AG04450 (cell line): Measurements from ENCODE around the gene BOD1. TPM values are rescaled to one million over a fixed set of nuclear protein-coding genes. Genes with fewer than 3 reads are reported as not detected.

Experiments used
- CTCF ChIA-PET: fragments of 300-600, 350-600 bp; formaldehyde crosslinking; extraction: SDS; loops from one replicate; lab custom pipeline; 2022; ENCODE audit warnings: antibody characterized with exemption, inconsistent platforms; lab: Charles Lee
- POLR2A ChIA-PET: fragments of 350-600 bp; formaldehyde crosslinking; extraction: SDS; loops from one replicate; lab custom pipeline; 2021; ENCODE audit warnings: antibody characterized with exemption, inconsistent platforms; lab: Yijun Ruan, JAX
- DNase-seq: peaks from one replicate; pipeline ENCODE4 v3.0.0-alpha.2; 2011; ENCODE audit warnings: low read depth, low spot score
- H3K27ac ChIP-seq: one replicate; pipeline ENCODE4 v1.5.1; 2012; ENCODE audit warnings: low read depth, low read length, control low read depth
- H3K27me3 ChIP-seq: one replicate; pipeline ENCODE4 v1.6.0; 2012; ENCODE audit warnings: low read length; ENCODE audit not compliant: control insufficient read depth, insufficient read depth
- H3K4me3 ChIP-seq: 2 replicates; pipeline ENCODE4 v1.5.1; 2011; ENCODE audit warnings: mild to moderate bottlenecking, low read depth, low read length, control low read depth
- H3K9me3 ChIP-seq: 2 replicates; pipeline ENCODE4 v1.5.1; 2012; ENCODE audit warnings: low read length; ENCODE audit not compliant: control insufficient read depth, insufficient read depth
- CTCF ChIP-seq: IDR thresholded peaks from 2 replicates; pipeline ENCODE4 v1.5.1; 2011; ENCODE audit warnings: low read depth, low read length, control low read depth, inconsistent platforms
- polyA plus RNA-seq: library from polyadenylated mRNA; depleted of rRNA; stranded (reverse); fragments of >200 nt; gene quantifications from 2 replicates; pipeline ENCODE4 v1.2.3, GENCODE V29; 2011

Gene BOD1
- polyA plus RNA-seq, 1 experiment: 96.7 TPM

- Histone ChIP-seq H3K27ac (no peak overlapping the region), H3K4me3 (no peak overlapping the region), H3K9me3 (peaks cover 21% of the 10 kb centered on the region; the same call in 1 of the 2 replicates), H3K27me3 (no peaks in the 10 kb centered on the region)
- CTCF ChIA-PET: interaction anchor here (1.4 to 2.5 kb wide), 8 partner anchors 8 to 870 kb away, joined by 4 to 13 read pairs (median 10); no protein-coding TSS in a partner anchor
- POLR2A ChIA-PET: no interaction called here
- no peak for TF ChIP-seq CTCF
- no peak for DNase-seq
Measured at GRCh38 chr5:173583346-173583745, 33.1 kb downstream of the BOD1 start.

- Histone ChIP-seq H3K4me3 (no peak overlapping the region), H3K27ac (peak overlapping the region; percentile 39), H3K27me3 (no peaks in the 10 kb centered on the region), H3K9me3 (peaks cover 29% of the 10 kb centered on the region; the same call in 1 of the 2 replicates)
- no peak for DNase-seq
- ChIA-PET CTCF (interaction anchor here (0.6 to 2.5 kb wide), 20 partner anchors 9 to 869 kb away, joined by 3 to 13 read pairs (median 4); no protein-coding TSS in a partner anchor), POLR2A (interaction anchor here (0.7 kb wide), 1 partner anchor 254 kb away, joined by 4 read pairs; the partner anchor contains the start of gene STC2)
- no peak for TF ChIP-seq CTCF
Measured at GRCh38 chr5:173582216-173583111, 34.0 kb downstream of the BOD1 start.

- Histone ChIP-seq H3K4me3 (no peak overlapping the region), H3K9me3 (peaks cover 29% of the 10 kb centered on the region; the same call in 1 of the 2 replicates), H3K27ac (no peak overlapping the region), H3K27me3 (no peaks in the 10 kb centered on the region)
- peak; percentile 82 for TF ChIP-seq CTCF
- POLR2A ChIA-PET: interaction anchor here (0.7 kb wide), 1 partner anchor 253 kb away, joined by 4 read pairs; the partner anchor contains the start of gene STC2
- no peak for DNase-seq
- CTCF ChIA-PET: interaction anchor here (0.6 to 2.5 kb wide), 16 partner anchors 9 to 392 kb away, joined by 3 to 13 read pairs (median 4); no protein-coding TSS in a partner anchor
Measured at GRCh38 chr5:173581408-173582215, 34.8 kb downstream of the BOD1 start.

GRCh38 chr5:173578947-173579615 lies 37.4 kb downstream of the BOD1 start:
- ChIA-PET CTCF (interaction anchor here (0.6 to 2.9 kb wide), 5 partner anchors 22 to 739 kb away, joined by 3 to 16 read pairs (median 5); partner anchors contain the start of gene BOD1), POLR2A (no interaction called here)
- H3K27me3 ChIP-seq: no peaks in the 10 kb centered on the region
- no peak for TF ChIP-seq CTCF
- no peak overlapping the region for H3K27ac ChIP-seq
- H3K4me3 ChIP-seq: no peak overlapping the region
- DNase-seq: no peak
- peaks cover 18% of the 10 kb centered on the region; the same call in 1 of the 2 replicates for H3K9me3 ChIP-seq
